Kidney (tissue), 11 donors: ENCODE measurements around the gene SRGAP2C. TPM values are rescaled to one million over a fixed set of nuclear protein-coding genes. Genes with fewer than 3 reads are reported as not detected.
"Not testable (repeated sequence)": the region's sequence is repeated elsewhere in the genome, so short reads cannot be mapped to it uniquely, and the experiment has no call there.

ENCODE experiments used
- DNase-seq, 5 donors: peaks; one replicate each; pipeline ENCODE4 v3.0.0-alpha.2; 2013 to 2020
- FAIRE-seq: peaks from 2 replicates; lab custom pipeline; 2012; peaks lifted over from hg19 to GRCh38; lab: Jason Lieb, UNC
- H3K27ac ChIP-seq, 2 donors: one replicate each; pipeline ENCODE4 v1.7.0; 2013; ENCODE audit warnings: low read depth in 2 of 2, low read length in 2 of 2, inconsistent platforms in 1 of 2
- H3K27me3 ChIP-seq: one replicate; pipeline ENCODE4 v1.7.1; 2013; ENCODE audit warnings: low read length, inconsistent platforms; ENCODE audit not compliant: control insufficient read depth, insufficient read depth
- H3K36me3 ChIP-seq, 3 donors: one replicate each; pipeline versions ENCODE4 v1.7.0 to v1.7.1; 2013; ENCODE audit warnings: low read length in 3 of 3, control low read depth in 1 of 3, inconsistent platforms in 1 of 3; ENCODE audit not compliant: insufficient read depth in 3 of 3, control insufficient read depth in 2 of 3
- H3K4me1 ChIP-seq, 3 donors: one replicate each; pipeline versions ENCODE4 v1.7.0 to v1.7.1; 2013; ENCODE audit warnings: low read length in 3 of 3, inconsistent platforms in 1 of 3, low read depth in 1 of 3; ENCODE audit not compliant: control insufficient read depth in 2 of 3, insufficient read depth in 2 of 3
- H3K4me3 ChIP-seq, 3 donors: one replicate each; pipeline versions ENCODE4 v1.7.0 to v1.8.1; 2013; ENCODE audit warnings: low read length in 3 of 3, control low read depth in 1 of 3, inconsistent platforms in 1 of 3
- H3K9ac ChIP-seq, 3 donors: one replicate each; pipeline versions ENCODE4 v1.7.0 to v1.7.1; 2013; ENCODE audit warnings: low read length in 3 of 3, control low read depth in 1 of 3, inconsistent platforms in 1 of 3
- H3K9me3 ChIP-seq, 3 donors: one replicate each; pipeline versions ENCODE4 v1.7.0 to v1.7.1; 2013; ENCODE audit warnings: low read length in 3 of 3, control low read depth in 1 of 3, inconsistent platforms in 1 of 3; ENCODE audit not compliant: control insufficient read depth in 2 of 3, insufficient read depth in 1 of 3
- intact Hi-C: fragments of 100-400 bp; cut with DNase I; formaldehyde crosslinking; loops from one replicate; pipeline ENCODE4 v1.11.1; 2022
- polyA plus RNA-seq: library from polyadenylated mRNA; stranded (reverse); fragments of 350-450 nt; fragmentation: Illumina TruSeq; extraction: RNeasy Lipid Tissue Mini Kit (QIAGEN cat#74804); gene quantifications from one replicate; pipeline ENCODE4 v1.2.3, GENCODE V29; 2014; ENCODE audit warnings: low read depth, low replicate concordance; ENCODE audit not compliant: insufficient read depth
- total RNA-seq: library from RNA; stranded (reverse); fragmentation: NEBNext Ultra II Directional; extraction: Animal tissue kit (Norgen Biotek cat#: 25700); gene quantifications from one replicate; pipeline ENCODE4 v1.2.1, GENCODE V29; 2021
- donor health status: control.
- donor health status: control.
- donor health status: DM: yes; HTN: yes; CAD: no.
- donor health status: Normal renal cell carcinoma (clear cell type).

SRGAP2C gene
- total and polyA plus RNA-seq, 2 donors from 2014 or later: 6.6 to 29.1 TPM

GRCh38 chr1:121197095-121197882, 12.5 kb downstream of the SRGAP2C start:
- H3K9ac ChIP-seq, DNase-seq, intact Hi-C loops, H3K27ac ChIP-seq, H3K27me3 ChIP-seq, H3K36me3 ChIP-seq, FAIRE-seq, H3K9me3 ChIP-seq, H3K4me1 ChIP-seq, H3K4me3 ChIP-seq: not testable (repeated sequence)

- intact Hi-C loops, H3K36me3 ChIP-seq: not testable (repeated sequence)
Observed at GRCh38 chr1:121199763-121200162, 15.0 kb downstream of the SRGAP2C start.

GRCh38 chr1:121200232-121200631, 15.5 kb downstream of the SRGAP2C start:
- FAIRE-seq, H3K9me3 ChIP-seq, H3K36me3 ChIP-seq, H3K27ac ChIP-seq, H3K27me3 ChIP-seq, H3K4me3 ChIP-seq, H3K9ac ChIP-seq, H3K4me1 ChIP-seq, intact Hi-C loops, DNase-seq: not testable (repeated sequence)

More at GRCh38 chr1:121199763-121200162, 15.0 kb downstream of the SRGAP2C start:
- H3K9me3 ChIP-seq, H3K4me3 ChIP-seq, H3K9ac ChIP-seq, FAIRE-seq, H3K4me1 ChIP-seq, H3K27ac ChIP-seq, H3K27me3 ChIP-seq, DNase-seq: not testable (repeated sequence)

- H3K27me3 ChIP-seq, H3K9ac ChIP-seq, H3K4me1 ChIP-seq, FAIRE-seq, intact Hi-C loops, H3K27ac ChIP-seq, H3K4me3 ChIP-seq, H3K9me3 ChIP-seq, H3K36me3 ChIP-seq: not testable (repeated sequence)
- DNase-seq: peak in 2 of 5 donors; percentile 22 to 38
Observed at GRCh38 chr1:121200985-121201981, 16.5 kb downstream of the SRGAP2C start.

- H3K27ac ChIP-seq, FAIRE-seq, H3K4me3 ChIP-seq, H3K27me3 ChIP-seq, H3K36me3 ChIP-seq, H3K9me3 ChIP-seq, DNase-seq, H3K9ac ChIP-seq, intact Hi-C loops, H3K4me1 ChIP-seq: not testable (repeated sequence)
Observed at GRCh38 chr1:121202986-121203385, 18.2 kb downstream of the SRGAP2C start.

GRCh38 chr1:121205786-121206711, 21.3 kb downstream of the SRGAP2C start:
- H3K36me3 ChIP-seq, intact Hi-C loops, H3K27ac ChIP-seq, FAIRE-seq, H3K9ac ChIP-seq, H3K9me3 ChIP-seq, H3K4me1 ChIP-seq, H3K27me3 ChIP-seq, H3K4me3 ChIP-seq: not testable (repeated sequence)
- DNase-seq: peak in 1 of 5 donors; percentile 5

GRCh38 chr1:121207328-121207727, 22.6 kb downstream of the SRGAP2C start:
- H3K36me3 ChIP-seq, H3K27me3 ChIP-seq, H3K4me3 ChIP-seq, H3K27ac ChIP-seq, H3K9ac ChIP-seq, FAIRE-seq, intact Hi-C loops, DNase-seq, H3K4me1 ChIP-seq, H3K9me3 ChIP-seq: not testable (repeated sequence)
